HG02623 (cell line): ENCODE measurements around the gene SH3RF1.

ENCODE experiments used
- ATAC-seq: cut with Tn5 transposase; IDR thresholded peaks from one replicate; pipeline ENCODE4 v1.9.1; 2021; ENCODE audit warnings: moderate library complexity; ENCODE audit not compliant: unreplicated experiment

Gene SH3RF1

GRCh38 chr4:169252339-169253112, 18.2 kb downstream of the SH3RF1 start:
- peak; percentile 39 for ATAC-seq

GRCh38 chr4:169251291-169252235, 19.2 kb downstream of the SH3RF1 start:
- no peak for ATAC-seq

GRCh38 chr4:169250796-169251195, 20.0 kb downstream of the SH3RF1 start:
- ATAC-seq = no peak

DNA sequence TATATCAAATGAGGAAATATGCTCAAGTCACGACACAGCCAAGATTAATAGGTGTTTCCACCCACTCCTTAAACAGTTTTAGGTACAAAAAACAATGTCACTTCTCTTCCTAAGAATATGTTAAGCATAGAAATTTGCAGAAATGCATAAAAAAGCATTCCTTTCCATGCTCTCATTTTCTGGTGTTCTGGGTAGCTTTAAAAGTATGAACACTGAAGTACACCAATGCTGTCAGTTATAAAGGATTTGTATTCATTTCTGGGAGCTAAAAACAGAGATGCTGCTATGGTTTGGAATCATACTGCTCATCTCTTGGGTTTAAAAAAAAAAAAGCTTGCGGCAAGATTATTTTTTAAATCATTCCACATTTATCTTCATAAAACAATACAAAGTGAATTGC, 20.8 kb downstream of the SH3RF1 start:
- ATAC-seq = no peak

- ATAC-seq = no peak
Observed at GRCh38 chr4:169249214-169249973, 21.4 kb downstream of the SH3RF1 start.

DNA sequence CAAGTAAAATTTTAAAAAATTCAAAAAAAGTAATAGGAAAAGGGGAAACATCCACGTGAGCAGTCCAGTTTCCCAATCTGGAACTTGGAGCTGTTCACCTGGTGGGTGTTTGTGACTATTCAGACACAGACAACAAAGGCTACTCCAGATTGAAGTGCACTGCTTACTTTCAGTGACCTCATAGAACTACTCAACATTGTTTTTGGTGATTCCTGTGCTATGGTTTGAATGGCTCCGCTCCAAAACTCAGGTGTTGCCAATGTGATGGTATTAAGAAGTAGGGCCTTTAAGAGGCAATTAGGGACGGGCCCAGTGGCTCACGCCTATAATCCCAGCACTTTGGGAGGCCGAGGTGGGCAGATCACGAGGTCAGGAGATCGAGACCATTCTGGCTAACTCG, 22.1 kb downstream of the SH3RF1 start:
- ATAC-seq = no peak

DNA sequence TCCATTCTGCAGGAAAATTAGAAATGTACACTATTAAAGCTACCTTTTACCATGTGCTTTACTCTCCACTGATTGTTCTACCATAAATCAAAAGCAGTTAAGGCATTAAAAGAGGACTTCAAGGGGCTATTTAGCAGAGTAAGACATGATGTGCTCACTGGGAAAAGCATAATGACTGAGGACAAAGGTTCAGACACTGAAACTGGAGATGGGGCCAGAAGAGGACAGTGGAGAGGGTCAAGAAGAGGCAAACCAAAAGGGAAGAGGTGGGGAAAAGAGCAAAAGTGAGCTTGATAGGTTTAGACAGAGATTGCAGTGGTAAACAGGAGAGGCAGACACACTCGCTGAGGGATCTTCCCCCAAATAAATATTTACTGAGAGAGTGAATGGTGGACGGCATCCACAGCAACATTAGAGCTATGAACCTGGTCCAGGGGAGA, 23.8 kb downstream of the SH3RF1 start:
- ATAC-seq = no peak

DNA sequence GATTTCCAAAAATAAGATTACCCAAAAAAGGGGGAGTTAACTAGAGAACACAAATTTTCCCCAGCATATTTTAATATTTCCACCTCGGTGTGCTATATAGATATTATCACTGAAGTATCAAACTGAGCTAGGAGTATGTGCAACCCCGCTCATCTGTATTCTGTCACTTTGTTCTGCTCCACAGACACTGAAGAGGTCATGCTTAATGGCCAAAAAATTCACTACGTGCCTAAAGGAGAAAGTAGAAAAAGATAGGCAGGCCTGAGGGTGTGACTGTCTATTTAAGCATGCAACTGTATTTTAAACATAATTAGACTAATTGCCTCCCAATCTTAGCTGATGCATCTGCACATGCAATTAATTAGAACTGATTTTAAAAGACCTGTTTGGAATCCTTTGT, 24.5 kb downstream of the SH3RF1 start:
- no peak for ATAC-seq

DNA sequence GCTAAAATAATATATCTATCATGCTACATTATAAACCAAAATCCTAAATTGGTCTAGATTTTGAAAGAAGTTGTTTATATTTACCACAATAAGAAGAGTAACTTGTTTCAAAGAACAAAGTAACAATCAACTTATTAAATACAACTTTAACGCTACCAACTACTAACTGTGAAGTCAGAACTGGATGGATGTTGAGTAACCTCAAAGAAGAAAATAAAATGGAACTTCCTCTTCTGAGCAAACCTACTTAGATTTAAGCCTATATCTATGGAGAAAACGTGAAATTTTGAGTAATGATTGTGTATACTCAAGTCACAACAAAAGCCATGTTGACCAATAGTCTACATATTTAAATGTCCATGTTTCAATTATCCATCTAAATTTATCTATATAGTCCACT, 25.7 kb downstream of the SH3RF1 start:
- no peak for ATAC-seq

GRCh38 chr4:169243825-169244609, 26.7 kb downstream of the SH3RF1 start:
- no peak for ATAC-seq

DNA sequence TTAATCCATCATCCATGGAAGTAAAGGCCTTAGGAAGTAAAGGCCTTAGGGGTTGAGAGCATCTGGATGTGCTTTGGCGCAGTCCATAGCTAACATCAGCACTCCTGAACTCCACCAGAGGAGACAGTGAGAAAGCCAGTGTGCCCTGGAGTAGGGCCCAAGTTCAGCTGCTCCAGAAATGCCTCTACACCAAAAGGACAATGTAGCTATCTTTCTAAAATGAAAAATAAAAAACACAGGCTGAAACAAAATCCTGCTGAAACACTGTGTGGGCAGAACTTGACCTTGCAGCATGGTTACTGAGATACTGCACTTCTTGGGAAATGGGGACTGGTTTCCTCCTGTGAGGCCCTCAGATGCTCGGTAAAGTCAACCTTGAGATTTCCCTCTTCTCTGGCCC, 29.3 kb downstream of the SH3RF1 start:
- no peak for ATAC-seq

DNA sequence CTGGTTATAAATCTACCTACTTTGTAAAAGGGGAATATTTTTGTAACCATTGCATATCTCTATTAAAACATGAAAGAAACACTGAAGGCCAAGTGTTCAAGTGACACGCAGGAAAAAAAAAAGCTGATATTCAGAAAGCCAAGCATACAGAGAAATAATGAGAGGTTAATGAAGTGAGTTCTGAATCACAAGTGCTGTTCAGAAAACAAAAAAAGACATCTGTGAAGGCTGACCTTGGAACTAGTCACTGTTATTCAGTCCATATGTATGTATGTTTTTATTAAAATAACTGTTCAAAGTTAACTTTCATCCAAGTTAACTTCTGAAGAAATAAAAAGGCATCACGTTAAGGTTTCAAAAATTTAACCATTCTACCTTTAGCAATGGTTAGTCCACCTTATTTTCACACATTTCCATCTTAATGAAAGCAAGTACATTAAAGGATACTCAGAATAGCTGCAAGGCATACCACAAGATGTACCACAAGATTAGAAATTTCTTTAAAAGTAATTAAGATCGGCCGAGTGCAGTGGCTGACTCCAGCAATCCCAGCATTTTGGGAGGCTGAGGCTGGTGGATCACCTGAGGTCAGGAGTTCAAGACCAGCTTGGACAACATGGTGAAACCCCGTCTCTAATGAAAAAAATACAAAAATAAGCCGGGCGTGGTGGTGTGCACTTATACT, 31.4 kb downstream of the SH3RF1 start:
- ATAC-seq = no peak

GRCh38 chr4:169238445-169238844, 32.3 kb downstream of the SH3RF1 start:
- ATAC-seq = no peak

GRCh38 chr4:169236873-169237626, 33.7 kb downstream of the SH3RF1 start:
- no peak for ATAC-seq

DNA sequence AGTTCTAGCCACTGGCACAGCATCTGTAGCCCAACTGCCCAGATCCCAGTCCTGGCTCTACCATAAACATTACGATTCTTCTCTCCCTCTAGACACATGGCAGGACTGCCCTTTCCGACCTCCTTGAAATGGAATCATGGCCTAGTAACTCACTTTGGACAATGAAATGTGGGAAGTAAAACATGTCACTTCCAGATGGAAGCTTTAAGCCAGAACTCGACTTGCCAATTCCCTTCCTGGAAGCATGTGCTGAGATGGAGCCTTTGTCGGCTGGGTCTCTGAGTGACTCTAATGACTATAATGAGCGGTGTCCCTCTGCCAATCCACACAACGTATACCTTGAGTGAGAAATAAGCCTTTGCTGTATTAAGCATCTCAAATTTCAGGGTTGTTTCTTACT, 34.7 kb downstream of the SH3RF1 start:
- no peak for ATAC-seq

- no peak for ATAC-seq
Observed at GRCh38 chr4:169234137-169234855, 36.5 kb downstream of the SH3RF1 start.

GRCh38 chr4:169233691-169234090, 37.1 kb downstream of the SH3RF1 start:
- no peak for ATAC-seq

GRCh38 chr4:169231647-169232262, 39.0 kb downstream of the SH3RF1 start:
- ATAC-seq = no peak
